ENCODE measurements around the gene NR3C2. TPM values are rescaled to one million over a fixed set of nuclear protein-coding genes. Genes with fewer than 3 reads are reported as not detected.

NR3C2 gene
- total RNA-seq, 1 donor from 2014 or later: 0.54 TPM

GRCh38 chr4:148225639-148226038 is 216.6 kb downstream of the NR3C2 start:
- H3K27ac Mint-ChIP-seq (ENCODE audit: unreplicated experiment): no peak overlapping the region

GRCh38 chr4:148224476-148224875 is 217.7 kb downstream of the NR3C2 start:
- no peak for DNase-seq (ENCODE audit: low spot score)
- Mint-ChIP-seq H3K27ac (ENCODE audit: unreplicated experiment) (no peak overlapping the region), H3K4me1 (ENCODE audit: unreplicated experiment) (no peaks in the 10 kb centered on the region), H3K4me3 (ENCODE audit: unreplicated experiment) (no peak overlapping the region), H3K27me3 (ENCODE audit: unreplicated experiment) (no peaks in the 10 kb centered on the region), H3K36me3 (ENCODE audit: low read depth, unreplicated experiment) (no peaks in the 10 kb centered on the region), H3K9me3 (ENCODE audit: unreplicated experiment) (no peaks in the 10 kb centered on the region)
- TF ChIP-seq CTCF (IDR thresholded peaks at IDR 0.05; ENCODE audit: unreplicated experiment): no peak

More at GRCh38 chr4:148225639-148226038, 216.6 kb downstream of the NR3C2 start:
- Mint-ChIP-seq H3K4me1 (ENCODE audit: unreplicated experiment) (no peaks in the 10 kb centered on the region), H3K9me3 (ENCODE audit: unreplicated experiment) (no peaks in the 10 kb centered on the region), H3K4me3 (ENCODE audit: unreplicated experiment) (no peak overlapping the region), H3K27me3 (ENCODE audit: unreplicated experiment) (no peaks in the 10 kb centered on the region), H3K36me3 (ENCODE audit: low read depth, unreplicated experiment) (no peaks in the 10 kb centered on the region)
- no peak for TF ChIP-seq CTCF (IDR thresholded peaks at IDR 0.05; ENCODE audit: unreplicated experiment)
- no peak for DNase-seq (ENCODE audit: low spot score)

DNA sequence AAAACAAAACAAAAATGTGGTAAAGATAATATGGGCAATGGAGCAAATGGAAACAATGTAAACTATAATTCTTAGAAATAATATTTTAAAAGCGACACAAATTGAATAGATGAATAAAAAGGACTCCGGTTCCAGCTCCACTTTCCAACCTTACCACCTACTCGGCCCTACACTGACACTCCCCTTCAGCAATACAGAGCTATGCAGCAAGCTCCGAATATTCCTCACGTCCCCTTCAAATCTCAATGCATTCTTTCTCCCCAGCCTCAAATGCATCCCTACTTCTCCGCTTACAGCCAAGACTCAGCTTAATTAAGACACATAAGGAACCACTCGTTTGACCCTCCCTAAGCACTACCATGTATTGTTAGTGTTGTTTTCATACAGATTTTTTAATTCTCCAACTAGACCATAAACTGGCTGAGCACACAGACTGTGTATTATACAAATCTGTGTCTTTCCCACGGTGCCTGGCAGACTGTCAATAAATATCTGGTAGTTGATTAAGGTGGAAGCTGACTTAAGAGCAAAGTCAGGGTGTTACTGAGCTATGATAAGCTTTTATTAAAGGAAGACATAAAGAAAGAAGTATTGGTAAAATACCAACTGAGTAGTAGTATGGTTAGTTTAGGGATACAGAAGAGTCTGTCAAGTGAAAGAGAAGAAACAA is 219.1 kb downstream of the NR3C2 start:
- H3K36me3 Mint-ChIP-seq (ENCODE audit: low read depth, unreplicated experiment): no peaks in the 10 kb centered on the region
- H3K27me3 Mint-ChIP-seq (ENCODE audit: unreplicated experiment): no peaks in the 10 kb centered on the region
- no peak overlapping the region for H3K4me3 Mint-ChIP-seq (ENCODE audit: unreplicated experiment)
- no peaks in the 10 kb centered on the region for H3K9me3 Mint-ChIP-seq (ENCODE audit: unreplicated experiment)
- H3K27ac Mint-ChIP-seq (ENCODE audit: unreplicated experiment): no peak overlapping the region
- no peaks in the 10 kb centered on the region for H3K4me1 Mint-ChIP-seq (ENCODE audit: unreplicated experiment)
- TF ChIP-seq CTCF (IDR thresholded peaks at IDR 0.05; ENCODE audit: unreplicated experiment): no peak
- DNase-seq (ENCODE audit: low spot score): no peak

GRCh38 chr4:148216866-148217814 is 225.1 kb downstream of the NR3C2 start:
- Mint-ChIP-seq H3K4me1 (ENCODE audit: unreplicated experiment) (no peaks in the 10 kb centered on the region), H3K4me3 (ENCODE audit: unreplicated experiment) (no peak overlapping the region)

More at GRCh38 chr4:148216866-148217814, 225.1 kb downstream of the NR3C2 start:
- H3K9me3 Mint-ChIP-seq (ENCODE audit: unreplicated experiment): no peaks in the 10 kb centered on the region
- DNase-seq (ENCODE audit: low spot score): no peak
- TF ChIP-seq CTCF (IDR thresholded peaks at IDR 0.05; ENCODE audit: unreplicated experiment): no peak
- H3K36me3 Mint-ChIP-seq (ENCODE audit: low read depth, unreplicated experiment): no peaks in the 10 kb centered on the region
- H3K27ac Mint-ChIP-seq (ENCODE audit: unreplicated experiment): no peak overlapping the region
- no peaks in the 10 kb centered on the region for H3K27me3 Mint-ChIP-seq (ENCODE audit: unreplicated experiment)
